ENCODE data around the gene BCAT1. TPM values are rescaled to one million over a fixed set of nuclear protein-coding genes. Genes with fewer than 3 reads are reported as not detected.

The BCAT1 gene
- total RNA-seq, 1 donor from 2014 or later = 39.7 TPM

GRCh38 chr12:24860546-24860945 lies 88.4 kb downstream of the BCAT1 start:
- intact Hi-C loops (cut with micrococcal nuclease) = no loop called here

GRCh38 chr12:24856541-24856940 lies 92.4 kb downstream of the BCAT1 start:
- intact Hi-C loops (cut with micrococcal nuclease) = no loop called here

DNA sequence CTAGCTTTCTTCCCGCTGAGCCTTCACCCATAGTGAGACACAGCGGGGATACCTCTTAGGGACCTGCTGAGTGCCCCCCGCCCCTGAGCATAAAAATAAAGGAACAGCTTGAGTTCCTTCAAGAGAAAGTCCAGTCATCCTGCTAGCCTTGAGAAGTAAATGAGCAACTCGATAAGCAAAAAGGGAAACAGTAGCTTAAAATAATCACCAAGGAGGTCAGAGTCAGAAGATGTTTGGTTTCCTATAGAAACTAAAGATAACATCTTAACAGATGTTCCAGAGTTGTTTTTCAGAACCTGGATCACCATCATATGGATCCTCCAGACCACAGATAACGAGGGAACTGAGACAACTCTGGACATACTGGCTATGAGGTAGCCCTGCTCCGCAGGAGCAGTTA lies 94.0 kb downstream of the BCAT1 start:
- intact Hi-C loops (cut with micrococcal nuclease) = loop anchor here (5.0 kb wide), 2 partner anchors 277 to 302 kb away; no protein-coding TSS in a partner anchor

GRCh38 chr12:24854017-24854416 lies 94.9 kb downstream of the BCAT1 start:
- intact Hi-C loops (cut with micrococcal nuclease) = loop anchor here (5.0 kb wide), 2 partner anchors 278 to 303 kb away; no protein-coding TSS in a partner anchor

DNA sequence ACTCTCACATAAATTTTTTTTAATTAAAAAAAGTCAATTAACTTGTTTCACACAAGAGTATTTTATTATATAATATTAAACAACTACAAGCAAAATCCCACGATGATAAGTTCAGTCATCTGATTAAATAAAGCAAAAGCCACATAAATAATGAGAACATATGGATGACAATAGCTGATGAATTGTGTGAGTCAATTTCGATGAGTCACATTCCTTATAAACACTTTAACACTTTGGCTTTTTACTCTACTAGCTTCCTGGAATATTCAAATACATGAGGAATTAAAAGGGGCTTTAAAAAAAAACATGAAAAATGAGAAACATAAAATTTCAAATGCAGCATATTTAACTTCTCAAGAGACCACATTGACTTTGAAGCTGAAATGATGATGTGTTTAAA lies 95.3 kb downstream of the BCAT1 start:
- intact Hi-C loops (cut with micrococcal nuclease) = loop anchor here (5.0 kb wide), 2 partner anchors 279 to 304 kb away; no protein-coding TSS in a partner anchor

GRCh38 chr12:24853094-24853493 lies 95.8 kb downstream of the BCAT1 start:
- intact Hi-C loops (cut with micrococcal nuclease) = loop anchor here (5.0 kb wide), 2 partner anchors 279 to 304 kb away; no protein-coding TSS in a partner anchor

DNA sequence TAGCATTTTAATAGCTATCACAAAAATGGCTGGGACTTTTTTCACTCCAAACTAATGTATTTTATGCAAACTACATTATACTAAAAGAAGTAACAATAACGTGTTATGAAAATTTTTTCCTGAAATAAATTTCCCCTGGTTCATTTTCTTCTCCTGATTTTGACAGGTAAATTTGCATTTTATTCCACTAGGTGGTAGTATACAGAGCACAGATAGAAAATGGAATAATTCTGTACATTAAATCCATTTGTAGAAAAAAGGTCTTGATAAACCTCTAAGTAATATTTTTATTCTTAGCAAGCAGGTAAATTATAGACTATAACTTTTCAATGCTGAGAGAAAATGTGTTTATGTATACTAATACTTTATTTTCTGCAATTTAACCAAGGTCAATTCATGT lies 96.5 kb downstream of the BCAT1 start:
- intact Hi-C loops (cut with micrococcal nuclease) = loop anchor here (5.0 kb wide), 2 partner anchors 280 to 305 kb away; no protein-coding TSS in a partner anchor

DNA sequence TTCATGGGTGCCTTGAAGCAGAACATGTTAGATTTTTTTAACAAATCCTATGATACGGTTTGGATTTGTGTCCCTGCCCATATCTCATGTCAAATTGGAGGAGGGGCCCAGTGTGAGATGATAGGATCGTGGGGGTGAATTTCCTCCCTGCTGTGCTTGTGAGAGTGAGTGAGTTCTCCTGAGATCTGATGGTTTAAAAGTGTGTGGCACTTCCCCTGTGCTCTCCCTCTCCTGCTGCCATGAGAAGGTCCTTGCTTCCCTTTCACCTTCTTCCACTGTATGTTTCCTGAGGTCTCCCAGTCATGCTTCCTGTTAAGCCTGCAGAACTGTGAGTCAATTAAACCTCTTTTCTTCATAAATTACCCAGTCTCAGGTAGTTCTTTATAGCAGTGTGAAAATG lies 97.0 kb downstream of the BCAT1 start:
- intact Hi-C loops (cut with micrococcal nuclease) = loop anchor here (5.0 kb wide), 2 partner anchors 280 to 305 kb away; no protein-coding TSS in a partner anchor

DNA sequence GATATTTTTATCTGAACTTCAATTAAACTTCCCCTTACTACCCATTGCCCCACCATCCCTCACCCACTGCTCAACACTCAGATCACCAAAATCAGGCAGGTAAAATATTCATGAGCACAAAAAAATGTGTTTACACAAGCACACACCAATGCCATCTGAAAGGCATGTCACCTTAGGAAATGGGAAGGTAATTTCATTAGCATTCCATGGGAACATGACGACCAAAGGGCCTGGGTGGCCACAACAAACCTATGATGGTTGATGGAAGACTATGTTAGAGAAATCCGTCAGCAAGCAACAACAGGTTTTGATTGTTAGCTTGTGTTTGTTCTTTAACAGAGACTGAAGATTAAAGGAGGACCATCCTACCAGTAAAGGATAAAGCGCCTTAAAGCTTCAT lies 97.6 kb downstream of the BCAT1 start:
- intact Hi-C loops (cut with micrococcal nuclease) = loop anchor here (5.0 kb wide), 2 partner anchors 281 to 306 kb away; no protein-coding TSS in a partner anchor

GRCh38 chr12:24850496-24850895 lies 98.4 kb downstream of the BCAT1 start:
- intact Hi-C loops (cut with micrococcal nuclease) = loop anchor here (5.0 kb wide), 2 partner anchors 282 to 307 kb away; no protein-coding TSS in a partner anchor

DNA sequence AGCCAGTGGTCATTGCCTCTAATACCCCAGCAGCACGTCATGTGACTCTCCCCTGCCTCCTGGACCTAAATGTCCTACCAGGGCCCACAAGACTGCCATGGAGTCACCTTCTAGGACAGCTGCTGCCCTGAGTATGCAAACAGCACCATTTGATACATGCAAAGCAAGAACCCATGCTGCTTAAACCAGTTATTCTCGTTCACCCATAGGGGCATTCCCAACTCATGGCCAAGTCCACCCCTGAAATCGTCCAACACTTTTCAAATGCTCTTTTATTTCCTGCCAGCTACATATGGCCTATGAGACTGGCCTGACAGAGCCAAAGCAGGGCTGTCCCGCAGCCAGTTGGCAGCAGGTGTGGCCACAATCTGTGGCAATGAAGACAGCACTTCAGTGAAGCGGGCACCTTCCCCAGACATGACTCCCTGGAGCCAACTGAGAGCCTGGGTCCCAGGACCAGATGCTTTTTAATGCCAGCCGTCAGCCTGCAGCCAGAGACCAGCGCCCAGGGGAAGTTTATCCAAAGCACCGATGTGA lies 99.9 kb downstream of the BCAT1 start:
- intact Hi-C loops (cut with micrococcal nuclease) = no loop called here

DNA sequence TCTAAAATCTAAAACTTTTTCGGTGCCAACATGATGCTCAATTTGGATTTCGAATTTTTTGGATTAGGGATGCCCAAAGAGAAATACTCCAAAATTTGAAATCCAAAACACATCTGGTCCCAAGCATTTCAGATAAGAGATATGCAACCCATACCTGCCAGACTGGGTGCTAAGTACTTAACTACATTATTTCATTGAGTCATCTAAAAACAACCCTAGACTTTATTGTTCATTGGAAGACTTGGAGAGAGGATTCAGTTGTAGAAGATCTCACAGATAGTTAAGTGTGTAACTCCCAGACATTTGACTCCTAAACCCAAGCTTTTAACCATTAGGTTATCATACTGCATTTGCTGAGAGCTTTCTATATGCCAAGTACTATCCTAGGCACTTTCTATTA lies 102.2 kb downstream of the BCAT1 start:
- intact Hi-C loops (cut with micrococcal nuclease) = no loop called here

DNA sequence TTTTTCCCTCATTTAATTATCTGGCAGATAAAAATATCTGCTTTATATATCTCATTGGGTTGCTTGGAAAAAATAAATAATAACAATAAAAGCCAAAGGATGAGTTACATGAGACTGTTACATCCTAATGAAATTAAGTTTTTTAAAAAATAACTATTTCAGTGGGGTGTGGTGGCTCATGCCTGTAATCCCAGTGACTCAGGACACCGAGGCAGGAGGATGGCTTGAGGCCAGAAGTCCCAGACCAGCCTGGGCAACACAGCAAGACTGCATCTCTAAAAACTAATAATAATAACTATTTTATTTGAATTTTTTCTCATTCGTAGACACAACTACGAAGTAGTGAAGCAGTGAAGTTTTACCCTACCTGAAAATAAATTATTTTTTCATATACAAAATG lies 103.3 kb downstream of the BCAT1 start:
- intact Hi-C loops (cut with micrococcal nuclease) = no loop called here

- intact Hi-C loops (cut with micrococcal nuclease) = no loop called here
Measured at GRCh38 chr12:24840046-24840800, 108.7 kb downstream of the BCAT1 start.

- intact Hi-C loops (cut with micrococcal nuclease) = loop anchor here (1.0 to 2.0 kb wide), 9 partner anchors 17 to 549 kb away; a partner anchor contains a TSS
Measured at GRCh38 chr12:24839268-24839791, 109.6 kb downstream of the BCAT1 start.

GRCh38 chr12:24838531-24838950 lies 110.4 kb downstream of the BCAT1 start:
- intact Hi-C loops (cut with micrococcal nuclease) = loop anchor here (2.0 kb wide), 1 partner anchor 276 kb away; no protein-coding TSS in a partner anchor

- intact Hi-C loops (cut with micrococcal nuclease) = no loop called here
Measured at GRCh38 chr12:24835377-24835776, 113.5 kb downstream of the BCAT1 start.

DNA sequence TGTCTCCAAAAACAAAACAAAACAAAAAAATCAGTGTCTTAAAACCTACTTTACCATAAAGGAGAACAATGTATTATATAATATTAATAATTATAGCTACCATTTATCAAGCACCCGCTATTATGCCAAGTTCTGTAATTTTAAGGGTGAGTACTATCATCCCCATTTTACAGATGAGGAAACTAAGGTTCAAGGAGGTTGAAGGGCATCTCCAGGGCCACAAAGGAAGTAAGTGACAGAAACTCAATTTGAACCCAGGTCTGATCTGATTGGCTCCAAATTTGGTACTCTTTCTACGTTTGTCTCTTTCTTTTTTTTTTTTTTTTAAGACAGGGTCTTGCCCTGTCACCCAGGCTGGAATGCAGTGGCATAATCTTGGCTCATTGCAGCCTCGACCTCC lies 115.4 kb downstream of the BCAT1 start:
- intact Hi-C loops (cut with micrococcal nuclease) = no loop called here

DNA sequence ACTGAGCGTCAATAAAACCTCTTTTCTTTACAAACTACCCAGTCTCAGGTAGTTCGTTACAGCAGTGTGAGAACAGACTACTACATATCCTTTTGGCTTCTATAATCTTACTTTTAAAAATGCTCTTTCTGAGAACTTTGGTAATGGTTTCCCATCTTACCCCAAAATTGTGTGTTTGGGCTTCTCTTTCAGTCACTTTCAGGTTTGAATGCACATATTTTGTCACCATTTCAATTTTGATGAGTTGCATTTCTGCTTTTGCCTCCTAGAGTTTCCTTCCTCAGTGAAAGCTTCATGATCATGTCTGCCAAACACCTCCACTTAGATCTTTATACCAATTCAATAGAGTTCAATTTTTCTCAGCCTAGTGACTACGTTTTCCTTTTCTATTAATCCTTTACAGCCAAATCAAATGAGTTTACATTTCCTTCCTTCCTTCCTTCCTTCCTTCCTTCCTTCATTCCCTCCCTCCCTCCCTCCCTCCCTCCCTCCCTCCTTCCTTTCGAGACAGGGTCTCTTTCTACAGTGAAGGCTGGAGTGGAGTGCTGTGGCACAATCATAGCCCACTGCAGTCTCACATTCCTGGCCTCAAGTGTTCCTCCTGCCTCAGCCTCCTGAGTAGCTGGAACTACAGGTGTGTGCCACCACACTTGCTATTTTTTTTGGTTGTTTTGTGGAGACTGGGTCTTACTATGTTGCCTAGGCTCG lies 124.9 kb downstream of the BCAT1 start:
- intact Hi-C loops (cut with micrococcal nuclease) = no loop called here

- intact Hi-C loops (cut with micrococcal nuclease) = loop anchor here (1.0 kb wide), 1 partner anchor 17 kb away; no protein-coding TSS in a partner anchor
Measured at GRCh38 chr12:24822121-24822899, 126.6 kb downstream of the BCAT1 start.

DNA sequence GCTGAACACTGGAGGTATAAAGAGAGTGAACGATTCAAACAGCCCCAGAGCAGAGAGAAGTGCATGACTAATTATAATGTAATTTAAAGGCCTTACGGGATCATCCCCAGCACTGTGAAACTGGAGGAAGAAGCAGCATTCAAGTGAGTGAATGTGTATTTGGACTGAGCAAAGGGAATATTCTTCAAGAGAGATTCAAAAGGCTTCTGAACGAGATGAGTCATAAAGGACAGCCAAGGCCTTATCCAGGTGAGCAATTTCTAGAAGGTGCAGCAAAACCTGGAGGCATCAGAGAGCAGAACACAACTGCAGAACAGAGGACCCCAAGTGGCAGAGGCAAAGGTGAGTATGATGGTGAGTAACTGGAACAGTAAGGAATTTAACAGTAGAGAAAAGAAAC lies 127.2 kb downstream of the BCAT1 start:
- intact Hi-C loops (cut with micrococcal nuclease) = loop anchor here (1.0 kb wide), 1 partner anchor 18 kb away; no protein-coding TSS in a partner anchor

Data from T-helper 1 cell treated with Interleukin-12 subunit alpha and Interleukin-12 subunit beta and Interleukin-4 antibody, amounts not matched to agents 30 ng/mL and 1 ng/mL, for 36 hours (primary cell).